A549 (cell line): ENCODE measurements around the gene PET117. TPM values are rescaled to one million over a fixed set of nuclear protein-coding genes. Genes with fewer than 3 reads are reported as not detected.

ENCODE experiments used
- ATAC-seq, 2 experiments: fragments of 200-7000 bp in 1 of 2; fragments of >200 bp in 1 of 2; cut with Nextera tagmentation in 1 of 2; cut with Tn5 transposase in 1 of 2; 3 replicates each; pipeline versions ENCODE4 v1.8.0 to v1.9.1; 2018 to 2020; ENCODE audit warnings: mild to moderate bottlenecking in 1 of 2, moderate library complexity in 1 of 2
- CTCF ChIA-PET: fragments of 300-600 bp; sonication (Branson Sonifier 250); formaldehyde crosslinking; extraction: SDS; loops from one replicate; lab custom pipeline; 2021; ENCODE audit warnings: antibody characterized with exemption, inconsistent platforms; lab: Yijun Ruan, JAX
- POLR2A ChIA-PET: fragments of 350-600 bp; formaldehyde crosslinking; extraction: SDS; loops from one replicate; lab custom pipeline; 2021; ENCODE audit warnings: antibody characterized with exemption, inconsistent platforms; lab: Yijun Ruan, JAX
- DNase-seq, 2 experiments: peaks; one replicate each; pipeline versions ENCODE4 v3.0.0 to v3.0.0-alpha.2; 2011 to 2016; ENCODE audit warnings: low read depth in 1 of 2, low spot score in 1 of 2
- FAIRE-seq: peaks from 2 replicates; lab custom pipeline; 2011; peaks lifted over from hg19 to GRCh38; lab: Jason Lieb, UNC
- H3K27ac ChIP-seq, 2 experiments: fragments of >200 bp; sonication (Bioruptor Twin); formaldehyde crosslinking; 3 replicates each; pipeline ENCODE4 v1.5.1; 2016 to 2017
- H3K4me1 ChIP-seq: fragments of >200 bp; sonication (Bioruptor Twin); formaldehyde crosslinking; 3 replicates; pipeline ENCODE4 v1.6.1; 2016
- H3K4me2 ChIP-seq: fragments of >200 bp; sonication (Bioruptor Twin); formaldehyde crosslinking; 3 replicates; pipeline ENCODE4 v1.6.1; 2016
- H3K4me3 ChIP-seq: fragments of >200 bp; sonication (Bioruptor Twin); formaldehyde crosslinking; 3 replicates; pipeline ENCODE4 v1.5.1; 2016
- H3K9me3 ChIP-seq: fragments of >200 bp; sonication (Bioruptor Twin); formaldehyde crosslinking; 3 replicates; pipeline ENCODE4 v1.6.1; 2016
- ESRRA ChIP-seq: fragments of 150-350 bp; IDR thresholded peaks from 2 replicates; pipeline ENCODE4 v1.6.1; 2014; ENCODE audit warnings: mild to moderate bottlenecking, low read length, borderline replicate concordance
- FOXS1 ChIP-seq: fragments of 250-450 bp; sonication (Bioruptor Pico); IDR thresholded peaks from 2 replicates; pipeline ENCODE4 v1.5.0; 2020; ENCODE audit warnings: mild to moderate bottlenecking, moderate library complexity
- HOXA7 ChIP-seq: fragments of 250-450 bp; sonication (Bioruptor Pico); IDR thresholded peaks from 2 replicates; pipeline ENCODE4 v1.5.0; 2020; ENCODE audit warnings: mild to moderate bottlenecking, moderate library complexity
- HOXB13 ChIP-seq: fragments of 250-450 bp; sonication (Bioruptor Pico); IDR thresholded peaks from 2 replicates; pipeline ENCODE4 v1.5.0; 2020; ENCODE audit warnings: low read depth, mild to moderate bottlenecking, moderate library complexity
- HOXB5 ChIP-seq: fragments of 250-450 bp; sonication (Bioruptor Pico); IDR thresholded peaks from 2 replicates; pipeline ENCODE4 v1.5.0; 2020; ENCODE audit warnings: mild to moderate bottlenecking, moderate library complexity
- KDM5A ChIP-seq: fragments of 200-600 bp; sonication (generic); IDR thresholded peaks from 2 replicates; pipeline ENCODE4 v1.6.1; 2016; ENCODE audit warnings: antibody characterized with exemption, mild to moderate bottlenecking
- MAZ ChIP-seq: fragments of 150-350 bp; IDR thresholded peaks from 2 replicates; pipeline ENCODE4 v1.6.1; 2014; ENCODE audit warnings: antibody characterized with exemption, low read depth, low read length, borderline replicate concordance
- NPAS2 ChIP-seq: fragments of 250-450 bp; sonication (Bioruptor Pico); IDR thresholded peaks from 2 replicates; pipeline ENCODE4 v1.8.0; 2022; ENCODE audit warnings: mild to moderate bottlenecking, moderate library complexity, borderline replicate concordance
- NR3C1 ChIP-seq: fragments of >200 bp; sonication (Bioruptor Twin); formaldehyde crosslinking; IDR thresholded peaks from 3 replicates; pipeline ENCODE4 v1.6.1; 2017
- RFX5 ChIP-seq: fragments of 450-650 bp; IDR thresholded peaks from 2 replicates; pipeline ENCODE4 v1.7.1; 2014; ENCODE audit warnings: antibody characterized with exemption, mild to moderate bottlenecking, moderate library complexity
- RNF2 ChIP-seq: fragments of 200-600 bp; sonication (generic); IDR thresholded peaks from 2 replicates; pipeline ENCODE4 v1.6.1; 2016; ENCODE audit warnings: low read depth, mild to moderate bottlenecking, antibody characterized with exemption, moderate library complexity, borderline replicate concordance
- SREBF2 ChIP-seq: fragments of 450-650 bp; IDR thresholded peaks from 2 replicates; pipeline ENCODE4 v1.6.1; 2014; ENCODE audit warnings: mild to moderate bottlenecking, moderate library complexity
- USF2 ChIP-seq: fragments of 450-650 bp; IDR thresholded peaks from 2 replicates; pipeline ENCODE4 v1.6.1; 2014; ENCODE audit warnings: antibody characterized with exemption
- ZC3H11A ChIP-seq: fragments of 450-650 bp; IDR thresholded peaks from 2 replicates; pipeline ENCODE4 v1.6.1; 2014; ENCODE audit warnings: antibody characterized with exemption, mild to moderate bottlenecking
- ZNF302 ChIP-seq: fragments of 250-450 bp; sonication (Bioruptor Pico); IDR thresholded peaks from 2 replicates; pipeline ENCODE4 v1.9.0; 2021; ENCODE audit warnings: inconsistent platforms, mild to moderate bottlenecking, moderate library complexity
- WGBS: methylation state at CpG from one replicate; pipeline ENCODE4 v1.1.6; 2017; ENCODE audit errors: missing lambda C conversion rate; 5-methylcytosine and 5-hydroxymethylcytosine counted together
- polyA plus RNA-seq, 4 experiments: library from polyadenylated mRNA; depleted of rRNA in 3 of 4; stranded (reverse); fragments of >200 nt; fragmentation: RNase III in 1 of 4; extraction: RNeasy Plus Mini Kit Qiagen cat#74134 plus additional on column Dnase treatment in 1 of 4; gene quantifications; 2 replicates in 3 of 4; 3 replicates in 1 of 4; pipeline ENCODE4 v1.2.3, GENCODE V29; 2011 to 2017
- TF ChIP-seq, protein P1 (sequence below): fragments of 250-450 bp; sonication (Bioruptor Pico); IDR thresholded peaks from 2 replicates; pipeline ENCODE4 v1.5.0; 2021; ENCODE audit warnings: mild to moderate bottlenecking, moderate library complexity, borderline replicate concordance
- TF ChIP-seq, protein P2 (sequence below): fragments of >200 bp; sonication (Bioruptor Twin); formaldehyde crosslinking; IDR thresholded peaks from 3 replicates; pipeline ENCODE4 v1.6.1; 2016
- TF ChIP-seq, protein P3 (sequence below): fragments of 200-600 bp; sonication (generic); IDR thresholded peaks from 2 replicates; pipeline ENCODE4 v1.6.1; 2016; ENCODE audit warnings: antibody characterized with exemption, mild to moderate bottlenecking, moderate library complexity
- TF ChIP-seq, protein P4 (sequence below): IDR thresholded peaks from 2 replicates; pipeline ENCODE4 v1.6.1; 2012

PET117 gene
- polyA plus RNA-seq, 2 of the 4 experiments (the other 2 are of a cell fraction) = 25.0 to 32.3 TPM

DNA sequence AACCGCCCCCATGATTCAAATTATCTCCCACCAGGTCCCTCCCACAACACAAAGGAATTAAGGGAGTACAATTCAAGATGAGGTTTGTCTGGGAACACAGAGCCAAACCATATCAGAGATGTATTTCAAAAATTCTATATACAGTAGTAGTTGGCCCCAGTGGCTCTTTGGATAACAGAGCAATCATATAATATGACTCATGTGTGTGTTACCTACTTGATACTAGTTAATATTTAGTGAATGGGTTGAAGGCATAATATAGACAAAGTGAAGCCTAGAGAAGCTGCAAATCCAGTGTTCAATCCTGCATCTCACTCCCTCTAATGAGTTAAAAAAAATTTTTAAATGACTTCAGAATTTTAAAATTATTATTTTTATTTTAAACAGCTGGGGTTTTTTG lies 43.2 kb downstream of the PET117 start:
- CTCF ChIA-PET = no interaction called here
- Histone ChIP-seq H3K4me3 (no peak overlapping the region), H3K27ac (no peak overlapping the region), H3K4me1 (no peaks in the 10 kb centered on the region), H3K9me3 (peaks cover 18% of the 10 kb centered on the region), H3K4me2 (no peak overlapping the region)
- no peak for FAIRE-seq
- no peak for DNase-seq
- WGBS = 91% methylated on average over 1 of the region's 1 CpG
- POLR2A ChIA-PET = no interaction called here
- ATAC-seq = no peak
- TF ChIP-seq ZNF302 (CRISPR knock-in tag) = no peak
- no peak for TF ChIP-seq KDM5A
- TF ChIP-seq HOXA7 (CRISPR knock-in tag) = no peak
- TF ChIP-seq, protein P1, sequence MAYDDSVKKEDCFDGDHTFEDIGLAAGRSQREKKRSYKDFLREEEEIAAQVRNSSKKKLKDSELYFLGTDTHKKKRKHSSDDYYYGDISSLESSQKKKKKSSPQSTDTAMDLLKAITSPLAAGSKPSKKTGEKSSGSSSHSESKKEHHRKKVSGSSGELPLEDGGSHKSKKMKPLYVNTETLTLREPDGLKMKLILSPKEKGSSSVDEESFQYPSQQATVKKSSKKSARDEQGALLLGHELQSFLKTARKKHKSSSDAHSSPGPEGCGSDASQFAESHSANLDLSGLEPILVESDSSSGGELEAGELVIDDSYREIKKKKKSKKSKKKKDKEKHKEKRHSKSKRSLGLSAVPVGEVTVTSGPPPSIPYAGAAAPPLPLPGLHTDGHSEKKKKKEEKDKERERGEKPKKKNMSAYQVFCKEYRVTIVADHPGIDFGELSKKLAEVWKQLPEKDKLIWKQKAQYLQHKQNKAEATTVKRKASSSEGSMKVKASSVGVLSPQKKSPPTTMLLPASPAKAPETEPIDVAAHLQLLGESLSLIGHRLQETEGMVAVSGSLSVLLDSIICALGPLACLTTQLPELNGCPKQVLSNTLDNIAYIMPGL = no peak
- TF ChIP-seq NPAS2 = no peak
- TF ChIP-seq, protein P2, sequence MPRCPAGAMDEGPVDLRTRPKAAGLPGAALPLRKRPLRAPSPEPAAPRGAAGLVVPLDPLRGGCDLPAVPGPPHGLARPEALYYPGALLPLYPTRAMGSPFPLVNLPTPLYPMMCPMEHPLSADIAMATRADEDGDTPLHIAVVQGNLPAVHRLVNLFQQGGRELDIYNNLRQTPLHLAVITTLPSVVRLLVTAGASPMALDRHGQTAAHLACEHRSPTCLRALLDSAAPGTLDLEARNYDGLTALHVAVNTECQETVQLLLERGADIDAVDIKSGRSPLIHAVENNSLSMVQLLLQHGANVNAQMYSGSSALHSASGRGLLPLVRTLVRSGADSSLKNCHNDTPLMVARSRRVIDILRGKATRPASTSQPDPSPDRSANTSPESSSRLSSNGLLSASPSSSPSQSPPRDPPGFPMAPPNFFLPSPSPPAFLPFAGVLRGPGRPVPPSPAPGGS = no peak
- no peak for TF ChIP-seq ESRRA
- TF ChIP-seq FOXS1 = no peak
- no peak for TF ChIP-seq RNF2
- no peak for TF ChIP-seq SREBF2
- TF ChIP-seq HOXB5 (CRISPR knock-in tag) = no peak
- no peak for TF ChIP-seq MAZ
- TF ChIP-seq, protein P3, sequence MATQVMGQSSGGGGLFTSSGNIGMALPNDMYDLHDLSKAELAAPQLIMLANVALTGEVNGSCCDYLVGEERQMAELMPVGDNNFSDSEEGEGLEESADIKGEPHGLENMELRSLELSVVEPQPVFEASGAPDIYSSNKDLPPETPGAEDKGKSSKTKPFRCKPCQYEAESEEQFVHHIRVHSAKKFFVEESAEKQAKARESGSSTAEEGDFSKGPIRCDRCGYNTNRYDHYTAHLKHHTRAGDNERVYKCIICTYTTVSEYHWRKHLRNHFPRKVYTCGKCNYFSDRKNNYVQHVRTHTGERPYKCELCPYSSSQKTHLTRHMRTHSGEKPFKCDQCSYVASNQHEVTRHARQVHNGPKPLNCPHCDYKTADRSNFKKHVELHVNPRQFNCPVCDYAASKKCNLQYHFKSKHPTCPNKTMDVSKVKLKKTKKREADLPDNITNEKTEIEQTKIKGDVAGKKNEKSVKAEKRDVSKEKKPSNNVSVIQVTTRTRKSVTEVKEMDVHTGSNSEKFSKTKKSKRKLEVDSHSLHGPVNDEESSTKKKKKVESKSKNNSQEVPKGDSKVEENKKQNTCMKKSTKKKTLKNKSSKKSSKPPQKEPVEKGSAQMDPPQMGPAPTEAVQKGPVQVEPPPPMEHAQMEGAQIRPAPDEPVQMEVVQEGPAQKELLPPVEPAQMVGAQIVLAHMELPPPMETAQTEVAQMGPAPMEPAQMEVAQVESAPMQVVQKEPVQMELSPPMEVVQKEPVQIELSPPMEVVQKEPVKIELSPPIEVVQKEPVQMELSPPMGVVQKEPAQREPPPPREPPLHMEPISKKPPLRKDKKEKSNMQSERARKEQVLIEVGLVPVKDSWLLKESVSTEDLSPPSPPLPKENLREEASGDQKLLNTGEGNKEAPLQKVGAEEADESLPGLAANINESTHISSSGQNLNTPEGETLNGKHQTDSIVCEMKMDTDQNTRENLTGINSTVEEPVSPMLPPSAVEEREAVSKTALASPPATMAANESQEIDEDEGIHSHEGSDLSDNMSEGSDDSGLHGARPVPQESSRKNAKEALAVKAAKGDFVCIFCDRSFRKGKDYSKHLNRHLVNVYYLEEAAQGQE = no peak
- TF ChIP-seq, protein P4, sequence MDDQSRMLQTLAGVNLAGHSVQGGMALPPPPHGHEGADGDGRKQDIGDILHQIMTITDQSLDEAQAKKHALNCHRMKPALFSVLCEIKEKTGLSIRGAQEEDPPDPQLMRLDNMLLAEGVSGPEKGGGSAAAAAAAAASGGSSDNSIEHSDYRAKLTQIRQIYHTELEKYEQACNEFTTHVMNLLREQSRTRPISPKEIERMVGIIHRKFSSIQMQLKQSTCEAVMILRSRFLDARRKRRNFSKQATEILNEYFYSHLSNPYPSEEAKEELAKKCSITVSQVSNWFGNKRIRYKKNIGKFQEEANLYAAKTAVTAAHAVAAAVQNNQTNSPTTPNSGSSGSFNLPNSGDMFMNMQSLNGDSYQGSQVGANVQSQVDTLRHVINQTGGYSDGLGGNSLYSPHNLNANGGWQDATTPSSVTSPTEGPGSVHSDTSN = no peak
- no peak for TF ChIP-seq HOXB13 (CRISPR knock-in tag)
- TF ChIP-seq USF2 = no peak

GRCh38 chr20:18187020-18187419 lies 49.4 kb downstream of the PET117 start:
- Histone ChIP-seq H3K9me3 (no peaks in the 10 kb centered on the region), H3K4me2 (no peak overlapping the region), H3K4me3 (no peak overlapping the region), H3K4me1 (no peaks in the 10 kb centered on the region), H3K27ac (no peak overlapping the region)
- ChIA-PET CTCF (no interaction called here), POLR2A (no interaction called here)
- DNase-seq (no peak), ATAC-seq (no peak), FAIRE-seq (peak; percentile 56)
- TF ChIP-seq NR3C1 = no peak
- no peak for TF ChIP-seq HOXA7 (CRISPR knock-in tag)
- no peak for TF ChIP-seq NPAS2
- TF ChIP-seq RFX5 = peak; percentile 49; the same call in 1 of the 2 replicates
- no peak for TF ChIP-seq ZC3H11A
- no peak for TF ChIP-seq USF2
- 82% methylated on average over 5 of the region's 5 CpGs for WGBS
